ENCODE results near the gene TMEM131. TPM values are rescaled to one million over a fixed set of nuclear protein-coding genes. Genes with fewer than 3 reads are reported as not detected.

Gene TMEM131
- total RNA-seq, 1 donor from 2014 or later = 36.4 TPM

DNA sequence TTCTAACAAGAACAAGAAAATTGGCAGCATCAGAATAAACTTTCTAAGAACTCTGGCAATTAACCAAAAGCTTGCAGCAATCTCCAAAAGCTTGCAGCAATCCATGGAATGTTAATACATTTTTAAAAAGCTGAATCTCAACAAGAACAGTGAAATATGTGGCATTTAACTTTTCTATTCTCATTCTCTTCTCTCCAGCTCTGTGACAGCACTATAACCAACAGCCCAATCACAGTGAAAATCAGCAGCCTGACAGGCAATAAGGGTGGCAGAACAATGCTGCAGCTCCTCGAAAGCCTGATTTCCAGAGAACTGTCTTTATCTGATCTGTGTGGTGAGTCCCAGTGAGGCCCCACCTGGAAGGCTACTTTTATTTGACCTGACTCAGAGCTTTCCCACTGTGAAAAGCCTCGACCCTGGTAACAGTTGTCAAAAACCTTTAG lies 60.0 kb downstream of the TMEM131 start:
- no peak overlapping the region for H3K27ac Mint-ChIP-seq (ENCODE audit: unreplicated experiment)
- TF ChIP-seq CTCF (IDR thresholded peaks at IDR 0.05) = no peak
- no peak overlapping the region for H3K4me3 Mint-ChIP-seq (ENCODE audit: unreplicated experiment)
- no peaks in the 10 kb centered on the region for H3K27me3 Mint-ChIP-seq (ENCODE audit: unreplicated experiment)
- H3K9me3 Mint-ChIP-seq (ENCODE audit: unreplicated experiment) = no peaks in the 10 kb centered on the region
- no peak for DNase-seq (ENCODE audit: extremely low spot score, unreplicated experiment)
- no peaks in the 10 kb centered on the region for H3K36me3 Mint-ChIP-seq (ENCODE audit: unreplicated experiment)
- peaks cover 34% of the 10 kb centered on the region for H3K4me1 Mint-ChIP-seq (ENCODE audit: unreplicated experiment)

DNA sequence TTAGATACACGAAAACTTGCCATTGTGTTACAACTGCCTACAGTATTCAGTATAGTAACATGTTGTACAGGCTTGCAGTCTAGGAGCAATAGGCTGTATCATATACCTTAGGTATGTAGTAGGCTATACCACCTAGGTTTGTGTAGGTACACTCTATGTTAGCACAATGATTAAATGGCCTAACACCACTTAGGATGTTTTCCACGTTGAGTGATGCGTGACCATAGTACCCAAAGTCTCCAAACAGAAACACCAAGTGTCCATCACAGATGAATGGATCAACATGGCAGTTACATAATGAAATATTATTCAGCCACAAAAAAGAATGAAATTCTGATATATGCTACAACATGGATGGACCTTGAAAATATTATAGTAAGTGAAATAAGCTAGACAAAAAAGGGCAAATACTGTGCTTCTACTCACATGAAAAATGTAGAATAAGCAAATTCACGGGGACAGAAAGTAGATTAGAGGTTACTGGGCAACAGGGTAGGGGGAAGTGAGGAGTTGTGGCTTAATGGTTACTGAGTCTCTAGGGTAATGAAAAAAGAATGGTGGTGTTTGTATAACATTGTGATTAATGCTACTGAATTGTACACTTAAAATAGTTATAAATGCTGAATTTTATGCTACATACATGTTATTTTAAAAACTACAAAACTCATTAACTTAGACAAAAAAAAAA lies 62.6 kb downstream of the TMEM131 start:
- peaks cover 2% of the 10 kb centered on the region for H3K9me3 Mint-ChIP-seq (ENCODE audit: unreplicated experiment)
- no peaks in the 10 kb centered on the region for H3K36me3 Mint-ChIP-seq (ENCODE audit: unreplicated experiment)
- no peak overlapping the region for H3K4me3 Mint-ChIP-seq (ENCODE audit: unreplicated experiment)
- DNase-seq (ENCODE audit: extremely low spot score, unreplicated experiment) = no peak
- TF ChIP-seq CTCF (IDR thresholded peaks at IDR 0.05) = no peak
- H3K27ac Mint-ChIP-seq (ENCODE audit: unreplicated experiment) = no peak overlapping the region
- peaks cover 34% of the 10 kb centered on the region for H3K4me1 Mint-ChIP-seq (ENCODE audit: unreplicated experiment)
- H3K27me3 Mint-ChIP-seq (ENCODE audit: unreplicated experiment) = no peaks in the 10 kb centered on the region

- H3K27ac Mint-ChIP-seq (ENCODE audit: unreplicated experiment) = no peak overlapping the region
- no peak overlapping the region for H3K4me3 Mint-ChIP-seq (ENCODE audit: unreplicated experiment)
- DNase-seq (ENCODE audit: extremely low spot score, unreplicated experiment) = no peak
- TF ChIP-seq CTCF (IDR thresholded peaks at IDR 0.05) = no peak
- peaks cover 7% of the 10 kb centered on the region for H3K9me3 Mint-ChIP-seq (ENCODE audit: unreplicated experiment)
- no peaks in the 10 kb centered on the region for H3K27me3 Mint-ChIP-seq (ENCODE audit: unreplicated experiment)
- H3K4me1 Mint-ChIP-seq (ENCODE audit: unreplicated experiment) = peaks cover 24% of the 10 kb centered on the region
- no peaks in the 10 kb centered on the region for H3K36me3 Mint-ChIP-seq (ENCODE audit: unreplicated experiment)
Observed at GRCh38 chr2:97931858-97932225, 63.9 kb downstream of the TMEM131 start.

GRCh38 chr2:97931118-97931857 lies 64.5 kb downstream of the TMEM131 start:
- Mint-ChIP-seq H3K27me3 (ENCODE audit: unreplicated experiment) (no peaks in the 10 kb centered on the region), H3K36me3 (ENCODE audit: unreplicated experiment) (no peaks in the 10 kb centered on the region), H3K4me1 (ENCODE audit: unreplicated experiment) (peaks cover 18% of the 10 kb centered on the region), H3K9me3 (ENCODE audit: unreplicated experiment) (peaks cover 7% of the 10 kb centered on the region), H3K27ac (ENCODE audit: unreplicated experiment) (no peak overlapping the region), H3K4me3 (ENCODE audit: unreplicated experiment) (no peak overlapping the region)
- no peak for DNase-seq (ENCODE audit: extremely low spot score, unreplicated experiment)
- TF ChIP-seq CTCF (IDR thresholded peaks at IDR 0.05) = no peak

- DNase-seq (ENCODE audit: extremely low spot score, unreplicated experiment) = no peak
- H3K27ac Mint-ChIP-seq (ENCODE audit: unreplicated experiment) = no peak overlapping the region
- TF ChIP-seq CTCF (IDR thresholded peaks at IDR 0.05) = no peak
- peaks cover 2% of the 10 kb centered on the region for H3K4me1 Mint-ChIP-seq (ENCODE audit: unreplicated experiment)
- no peak overlapping the region for H3K4me3 Mint-ChIP-seq (ENCODE audit: unreplicated experiment)
- H3K27me3 Mint-ChIP-seq (ENCODE audit: unreplicated experiment) = no peaks in the 10 kb centered on the region
- H3K36me3 Mint-ChIP-seq (ENCODE audit: unreplicated experiment) = peaks cover 5% of the 10 kb centered on the region
- peaks cover 7% of the 10 kb centered on the region for H3K9me3 Mint-ChIP-seq (ENCODE audit: unreplicated experiment)
Observed at GRCh38 chr2:97928591-97928990, 67.2 kb downstream of the TMEM131 start.

Data from osteocyte (in vitro differentiated cells).